Activated CD8-positive, alpha-beta memory T cell treated with anti-CD3 and anti-CD28 coated beads for 4 hours (primary cell): ENCODE measurements around the gene HJV.

Experiments
- DNase-seq, 2 donors: peaks; one replicate each; pipeline ENCODE4 v3.0.0-alpha.2; 2020; ENCODE audit warnings: low read depth in 2 of 2

Gene HJV

DNA sequence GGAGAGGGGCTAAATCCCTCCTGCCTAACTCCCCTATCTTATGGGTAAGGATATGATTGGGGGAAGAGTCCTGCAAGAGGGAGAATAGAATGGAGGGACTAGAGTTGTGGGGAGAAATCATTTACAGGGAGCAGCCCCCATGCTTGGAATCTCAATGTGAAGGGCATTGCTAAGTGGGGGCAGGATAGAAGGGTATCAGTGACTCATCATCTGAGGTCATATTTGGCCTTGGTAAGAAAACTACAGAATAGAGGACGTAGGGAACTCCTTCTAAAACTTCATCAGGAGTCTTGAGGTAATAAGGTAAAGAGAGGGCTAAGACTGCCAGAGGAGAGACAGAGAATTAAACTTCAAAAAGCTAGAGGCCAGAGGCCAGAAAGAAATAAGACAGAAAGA lies 487 bp downstream of the HJV start:
- no peak for DNase-seq

DNA sequence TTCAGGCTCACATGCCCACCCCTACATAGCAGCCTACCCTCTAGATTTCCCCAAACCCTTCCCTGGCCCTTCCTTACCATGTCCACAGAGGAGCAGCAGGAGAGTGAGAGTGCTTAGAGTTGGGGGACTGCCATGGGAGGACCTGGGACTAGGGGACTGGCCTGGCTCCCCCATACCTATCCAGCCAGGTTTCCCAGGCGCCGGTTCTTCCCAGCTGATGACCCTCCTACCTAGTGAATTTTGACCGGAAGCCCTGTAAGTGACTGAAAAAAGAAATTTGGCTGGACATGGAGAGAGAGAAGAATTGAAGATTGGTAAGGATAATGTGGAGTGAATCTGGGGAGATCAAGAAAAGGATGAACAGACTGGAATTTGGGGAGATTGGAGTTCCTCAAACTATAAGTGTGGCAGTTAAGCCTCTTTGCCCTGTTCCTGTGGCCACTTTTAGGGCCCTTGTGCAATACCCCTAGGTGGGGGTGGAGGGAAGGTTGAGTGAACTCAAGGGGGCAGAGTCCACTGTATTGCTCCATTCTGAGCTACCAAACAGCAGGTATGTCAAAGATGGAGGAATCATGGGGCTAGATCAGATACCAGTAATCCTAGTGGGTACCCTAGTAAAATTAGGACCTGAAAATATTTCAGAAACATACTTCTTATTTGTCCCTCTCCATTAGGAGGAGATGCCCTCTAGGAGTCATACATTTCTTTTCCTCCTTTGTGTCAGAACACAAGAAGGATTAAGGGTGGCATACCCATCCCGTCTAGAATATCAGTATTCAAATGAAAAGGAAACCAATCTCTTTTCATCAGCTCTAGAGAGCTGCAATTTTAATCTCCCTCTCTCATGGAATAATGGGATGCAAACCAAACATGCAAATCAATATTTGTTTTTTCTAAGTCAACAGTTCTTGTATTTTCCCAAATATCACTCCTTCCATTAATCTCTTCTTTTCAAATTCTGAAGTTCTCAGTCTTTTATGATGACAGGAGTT lies 1.2 kb downstream of the HJV start:
- DNase-seq = no peak

DNA sequence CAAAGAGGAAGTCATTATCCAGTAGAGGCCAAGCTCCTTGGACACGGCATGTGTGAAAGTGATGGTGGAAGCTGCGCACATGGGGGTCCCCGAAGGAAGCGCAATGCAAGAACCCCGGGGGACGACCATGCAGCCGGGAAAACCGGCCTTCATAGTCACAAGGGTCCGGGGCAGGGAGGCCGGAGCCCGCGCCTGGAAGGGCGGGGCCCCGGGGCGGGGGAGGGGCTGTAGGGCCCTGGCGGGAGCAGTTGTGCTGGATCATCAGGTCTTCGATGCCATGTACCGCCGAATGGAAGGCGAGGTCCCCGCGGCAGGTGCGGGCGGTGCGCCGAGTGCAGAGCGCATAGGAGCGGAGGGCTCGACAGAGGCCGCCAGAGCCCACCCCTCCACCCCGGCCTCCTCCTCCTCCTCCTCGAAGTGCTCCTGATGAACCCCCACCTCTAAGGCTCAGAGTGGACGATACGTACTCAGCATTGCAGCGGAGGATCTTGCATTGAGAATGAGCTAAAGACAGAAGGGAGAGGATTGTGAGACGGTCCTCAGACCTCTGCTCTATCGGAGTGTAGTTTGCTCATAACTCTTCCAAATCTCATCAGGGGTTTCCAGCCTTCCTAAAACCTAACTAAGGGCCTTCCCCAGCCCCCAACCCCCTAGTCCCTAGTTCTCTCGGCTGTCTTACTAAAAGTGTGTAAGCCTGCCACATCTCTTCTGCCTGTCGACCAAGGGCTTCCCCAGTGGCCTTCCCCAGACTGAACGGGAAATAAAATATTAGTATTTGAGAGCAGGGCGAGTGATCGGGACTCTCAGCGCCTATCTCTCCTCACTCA lies 2.1 kb downstream of the HJV start:
- no peak for DNase-seq

DNA sequence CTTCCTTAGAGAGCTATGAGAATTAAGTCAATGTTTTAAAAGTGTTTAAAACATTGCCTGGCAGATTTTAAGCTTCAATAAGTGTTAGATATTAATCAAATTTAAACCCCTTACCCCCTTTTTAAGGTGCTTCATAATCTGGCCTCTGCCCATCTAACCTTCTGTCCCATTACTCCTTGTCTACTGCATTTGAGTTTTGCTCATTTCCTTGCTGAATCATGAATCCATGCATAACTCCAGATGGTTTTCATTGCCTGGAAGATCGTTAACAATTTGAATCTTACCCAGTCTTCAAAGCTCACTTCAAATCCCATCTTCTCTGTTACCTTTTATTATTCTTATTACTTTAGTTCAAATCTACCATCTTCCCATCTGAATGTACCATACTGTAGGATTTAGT lies 4.6 kb downstream of the HJV start:
- no peak for DNase-seq

DNA sequence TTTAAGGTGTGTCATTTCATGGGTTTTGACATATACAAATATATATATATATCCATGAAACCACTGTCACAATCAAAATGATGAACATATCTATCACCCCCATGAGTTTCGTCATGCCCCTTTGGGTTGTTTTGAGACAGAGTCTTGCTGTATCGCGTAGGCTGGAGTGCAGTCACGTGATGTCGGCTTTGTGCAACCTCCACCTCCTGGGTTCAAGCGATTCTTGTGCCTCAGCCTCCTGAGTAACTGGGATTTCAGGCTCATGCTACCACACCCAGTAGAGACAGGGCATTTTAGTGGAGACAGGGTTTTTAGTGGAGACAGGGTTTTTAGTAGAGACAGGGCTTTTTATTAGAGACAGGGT lies 8.0 kb downstream of the HJV start:
- DNase-seq = no peak

DNA sequence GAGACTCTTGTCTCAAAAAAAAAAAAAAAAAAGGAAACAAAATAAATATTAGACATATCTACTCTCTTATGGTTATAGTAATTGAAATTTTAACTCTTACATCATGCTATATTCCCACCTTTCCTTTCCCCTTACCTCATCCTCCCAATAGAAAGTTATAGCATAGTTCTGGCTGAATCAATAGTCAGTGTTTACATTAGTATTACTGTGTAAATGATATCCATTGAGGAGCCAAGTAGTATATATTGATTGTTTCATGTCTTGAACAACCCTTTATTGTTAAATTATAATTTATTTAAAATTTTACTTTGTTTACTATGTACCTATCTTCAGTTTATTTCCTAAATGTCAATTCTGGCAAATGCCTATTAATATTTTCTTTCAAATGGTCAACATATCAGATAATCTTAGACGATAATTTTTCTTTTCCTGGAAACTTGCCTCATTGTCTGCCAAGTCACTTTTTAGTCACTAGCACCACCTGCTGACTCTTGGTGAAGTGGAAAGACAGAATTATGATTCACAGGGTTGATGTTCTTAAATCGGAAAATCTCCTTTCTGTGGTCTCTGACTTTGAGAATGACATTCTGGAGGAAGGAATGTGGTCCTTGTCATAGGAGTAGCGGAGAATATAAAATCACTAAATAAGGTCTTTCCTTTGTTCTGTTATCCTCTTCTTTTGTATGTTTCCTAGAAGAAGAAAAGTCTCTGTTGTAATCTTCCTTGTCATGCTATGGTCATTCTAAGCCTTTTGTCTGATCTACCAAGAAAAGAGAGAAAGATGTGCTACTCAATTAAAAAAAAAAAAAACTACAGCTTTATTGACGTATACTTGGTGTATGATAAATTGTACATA lies 8.6 kb downstream of the HJV start:
- no peak for DNase-seq

DNA sequence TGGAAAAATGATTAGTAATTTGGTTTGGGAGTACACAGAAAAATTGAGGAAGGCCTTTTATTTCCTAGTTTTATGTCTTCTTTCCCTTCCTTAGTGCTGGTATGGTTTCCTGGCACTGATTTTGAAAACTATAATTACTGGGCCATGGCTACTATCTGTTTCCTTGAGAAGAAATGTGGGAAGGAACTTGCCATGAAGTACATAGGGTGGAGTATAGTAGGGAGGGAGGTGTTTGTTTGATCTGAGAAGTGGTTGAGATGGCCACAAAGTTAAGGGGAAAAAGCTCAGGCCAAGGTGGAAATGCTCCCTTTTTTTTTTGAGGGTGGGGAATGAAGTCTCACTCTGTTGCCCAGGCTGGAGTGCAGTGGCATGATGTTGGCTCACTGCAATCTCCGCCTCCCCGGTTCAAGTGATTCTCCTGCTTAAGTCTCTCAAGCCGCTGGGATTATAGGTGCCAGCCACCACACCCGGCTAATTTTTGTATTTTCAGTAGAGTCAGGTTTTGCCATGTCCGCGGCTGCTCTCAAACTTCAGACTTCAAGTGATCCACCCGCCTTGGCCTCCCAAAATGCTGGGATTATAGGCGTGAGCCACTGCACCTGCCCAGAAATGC lies 11.3 kb downstream of the HJV start:
- DNase-seq = no peak

DNA sequence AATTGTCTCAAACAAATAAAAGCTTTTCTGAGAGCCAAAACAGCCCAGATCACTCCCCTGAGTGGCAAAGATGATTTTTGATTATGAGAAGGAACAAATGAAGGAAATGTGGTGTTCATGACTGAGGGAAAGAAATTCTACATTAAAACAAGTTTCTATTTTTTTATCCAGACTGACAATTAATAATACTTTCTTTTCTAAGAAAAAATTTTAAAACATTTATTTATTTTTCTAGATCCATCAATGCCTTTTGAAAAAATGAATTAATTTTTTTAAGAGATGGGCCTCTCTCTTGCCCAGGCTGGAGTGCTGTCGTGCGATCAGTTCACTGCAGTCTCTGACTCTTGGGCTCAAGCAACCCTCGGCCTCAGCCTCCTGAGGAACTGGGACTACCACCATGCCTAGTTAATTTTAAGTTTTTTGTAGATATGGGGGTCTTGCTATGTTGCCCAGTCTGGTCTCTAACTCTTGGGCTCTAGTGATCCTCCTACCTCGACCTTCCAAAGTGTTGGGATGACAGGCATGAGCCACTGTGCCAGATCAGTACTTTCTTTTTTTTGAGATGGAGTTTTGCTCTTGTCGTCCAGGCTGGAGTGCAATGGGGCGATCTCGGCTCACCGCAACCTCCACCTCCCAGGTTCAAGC lies 13.9 kb downstream of the HJV start:
- no peak for DNase-seq

DNA sequence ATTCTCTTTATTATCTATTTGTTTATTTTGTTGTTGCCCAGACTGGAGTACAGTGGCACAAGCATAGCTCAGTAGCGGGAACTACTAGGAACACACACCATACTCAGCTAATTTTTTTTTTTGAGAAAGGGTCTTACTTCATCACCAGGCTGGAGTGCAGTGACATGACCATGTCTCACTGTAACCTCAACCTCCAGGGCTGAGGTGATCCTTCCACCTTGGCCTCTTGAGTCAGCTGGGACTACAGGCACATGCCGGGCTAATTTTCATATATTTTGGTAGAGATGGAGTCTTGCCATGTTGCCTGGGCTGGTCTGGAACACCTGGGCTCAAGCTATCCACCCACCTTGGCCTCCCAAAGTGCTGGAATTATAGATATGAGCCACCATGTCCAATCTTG lies 19.8 kb downstream of the HJV start:
- DNase-seq = no peak

DNA sequence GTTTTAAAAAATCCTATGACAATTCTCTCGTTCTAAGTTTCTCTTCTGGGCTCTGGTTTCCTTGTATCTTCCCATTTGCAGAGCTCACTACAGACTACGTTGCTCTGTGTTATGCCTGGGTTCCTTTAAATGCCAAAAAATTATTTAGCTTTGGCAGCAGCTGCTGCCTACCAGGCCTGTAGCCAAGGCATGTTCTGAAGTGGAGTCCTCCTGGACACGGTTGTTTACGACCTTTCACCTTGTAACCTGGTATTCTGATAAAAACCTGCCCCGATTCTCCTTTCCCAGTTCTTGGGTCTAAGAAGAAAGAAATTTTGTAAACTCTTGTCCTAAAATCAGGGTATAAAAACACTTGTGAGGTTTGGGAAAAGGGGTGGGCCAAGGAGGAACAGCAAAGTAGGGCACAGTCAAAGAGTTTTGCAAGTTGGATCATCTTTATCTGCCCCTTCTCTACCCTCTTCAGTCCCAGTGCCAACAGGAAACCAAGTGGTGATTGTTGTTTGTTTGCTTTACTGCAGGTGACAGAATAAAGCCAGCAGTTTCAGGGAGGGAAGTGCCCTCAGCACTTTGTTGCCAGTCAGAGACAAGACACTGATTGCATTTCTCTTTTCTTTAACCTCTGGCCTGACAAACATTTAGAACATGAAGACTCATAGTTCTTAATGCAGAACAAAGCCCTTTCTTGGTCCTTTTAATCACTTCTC lies 22.1 kb downstream of the HJV start:
- no peak for DNase-seq

DNA sequence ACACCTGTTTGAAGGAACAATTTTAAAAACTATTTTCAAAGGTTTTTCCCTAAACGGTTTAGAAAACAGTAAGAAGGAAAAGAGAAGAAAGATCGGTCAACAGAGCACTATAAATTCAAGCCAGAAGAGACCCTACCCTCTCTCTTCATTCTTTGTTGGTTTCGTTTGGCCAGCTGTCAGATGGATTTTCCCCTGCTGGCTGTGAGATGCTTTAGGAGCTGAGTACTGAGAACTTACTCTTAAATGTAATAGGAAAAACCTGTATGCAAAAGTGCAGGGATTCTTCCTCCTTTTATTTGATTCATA lies 23.9 kb downstream of the HJV start:
- DNase-seq = no peak

DNA sequence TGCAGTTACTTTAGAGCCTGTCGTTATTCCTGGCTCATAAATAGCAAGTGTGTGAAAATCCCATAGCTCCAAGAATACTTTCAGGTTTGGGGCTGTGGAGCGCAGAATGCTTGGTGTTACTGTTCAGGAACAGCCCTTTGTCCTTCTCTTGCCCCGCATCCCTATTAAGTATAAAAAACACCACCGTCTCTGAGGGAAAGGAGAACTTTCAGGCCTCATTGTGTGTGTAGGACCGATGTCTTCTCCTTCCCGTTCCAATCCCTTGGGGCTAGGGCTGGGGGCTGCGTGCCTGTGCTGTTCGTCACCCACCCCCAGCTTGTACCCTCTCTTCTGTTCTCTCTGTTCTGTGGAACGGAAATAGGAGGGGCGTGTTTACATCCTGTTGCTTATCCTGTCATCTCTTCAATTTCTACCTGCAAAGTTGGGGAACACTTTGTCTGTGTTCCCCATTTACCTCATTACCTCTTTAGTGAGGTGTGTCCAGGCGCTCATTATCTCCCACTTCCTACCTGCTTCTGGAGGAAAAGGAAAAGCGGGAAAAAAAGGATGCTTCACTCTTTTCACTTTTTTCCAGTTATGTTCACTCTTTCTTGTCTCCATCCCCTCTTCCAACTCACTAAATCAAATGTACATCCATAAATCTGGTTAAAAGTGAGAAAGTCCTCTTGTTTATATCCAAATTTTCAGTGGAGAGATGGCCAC lies 24.4 kb downstream of the HJV start:
- DNase-seq = peak in 1 of 2 donors; percentile 25

DNA sequence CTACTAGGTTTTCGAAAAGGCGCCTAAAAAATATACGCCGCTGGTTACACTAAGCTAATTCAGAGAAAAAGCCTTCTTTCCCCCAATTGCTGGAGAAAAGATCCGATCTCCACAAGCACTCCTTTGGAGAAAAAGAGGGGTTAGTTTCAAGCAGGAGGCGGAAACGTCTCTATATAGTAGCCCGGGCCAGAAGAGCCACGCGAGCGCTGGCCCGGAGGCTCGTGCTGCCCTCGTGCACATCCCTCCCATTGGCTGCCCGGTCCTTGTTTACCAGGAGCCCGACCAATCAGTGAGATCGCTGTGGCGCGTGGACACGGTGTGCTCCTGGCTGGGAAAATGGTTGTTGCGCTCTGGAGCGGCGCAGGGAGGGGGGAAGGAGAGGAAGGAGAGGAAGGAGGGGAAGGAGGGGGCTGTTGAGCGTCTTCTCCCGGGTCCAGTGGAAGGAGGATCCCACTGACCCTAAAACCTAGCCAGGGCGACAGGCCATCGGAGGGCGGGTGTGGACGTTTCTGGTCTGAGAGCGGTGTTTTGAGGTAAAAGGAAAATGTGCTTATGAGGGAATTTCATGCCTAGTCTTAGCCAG lies 25.0 kb downstream of the HJV start, which contains the start of gene TXNIP:
Gene TXNIP (minus strand): TSS at position 147 of the 583 bp plus-strand sequence. CDS start 313 bp downstream, outside the sequence.
- DNase-seq = peak; percentile 84 to 85

DNA sequence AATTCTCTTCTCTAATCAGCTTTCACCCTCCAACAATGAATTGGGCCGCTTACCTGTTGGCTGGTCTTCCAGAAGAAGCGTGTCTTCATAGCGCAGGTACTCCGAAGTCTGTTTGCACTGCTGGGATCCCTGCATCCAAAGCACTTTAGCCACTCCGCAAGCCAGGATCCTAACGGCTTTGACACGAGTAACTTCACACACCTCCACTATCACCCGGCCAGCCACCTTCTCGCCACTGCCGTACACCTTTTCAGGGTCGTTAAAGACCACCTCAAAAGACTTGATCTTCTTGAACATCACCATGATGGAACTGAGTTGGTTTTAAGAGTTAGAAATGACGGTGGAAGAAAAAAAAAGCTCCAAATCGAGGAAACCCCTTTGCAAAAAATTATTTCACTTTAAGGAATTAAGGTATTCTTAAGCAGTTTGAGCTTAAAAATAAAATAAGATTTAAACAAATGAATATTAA lies 25.5 kb downstream of the HJV start:
- DNase-seq = no peak

DNA sequence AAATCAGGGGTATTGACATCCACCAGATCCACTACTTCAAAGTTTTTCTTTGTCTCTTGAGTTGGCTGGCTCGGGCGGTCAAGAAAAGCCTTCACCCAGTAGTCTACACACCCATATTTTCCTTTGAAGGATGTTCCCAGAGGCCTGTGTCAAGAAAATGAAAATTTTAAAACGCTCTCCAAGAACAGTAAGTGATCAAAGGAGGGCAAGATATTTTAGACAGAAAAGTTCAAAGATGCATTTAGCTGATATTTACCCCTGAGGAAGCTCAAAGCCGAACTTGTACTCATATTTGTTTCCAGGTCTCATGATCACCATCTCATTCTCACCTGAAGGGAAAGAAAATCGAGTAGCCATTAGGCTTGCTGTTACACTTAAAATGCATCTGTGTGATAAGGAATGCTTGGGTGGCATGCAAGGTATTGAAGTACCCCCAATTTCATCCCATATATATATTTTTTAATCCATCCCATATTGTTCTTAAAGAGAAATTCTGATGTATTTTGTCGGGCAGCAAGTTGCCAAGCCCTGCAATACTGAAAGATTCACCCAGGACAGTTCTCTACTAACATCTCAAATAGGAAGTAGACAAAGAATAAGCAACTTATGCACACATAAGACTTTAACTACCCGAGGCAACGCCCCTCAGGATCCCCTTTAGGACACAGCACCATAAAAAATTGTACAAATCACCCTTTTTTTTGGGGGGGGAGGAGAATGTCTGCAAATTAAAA lies 26.2 kb downstream of the HJV start:
- no peak for DNase-seq

DNA sequence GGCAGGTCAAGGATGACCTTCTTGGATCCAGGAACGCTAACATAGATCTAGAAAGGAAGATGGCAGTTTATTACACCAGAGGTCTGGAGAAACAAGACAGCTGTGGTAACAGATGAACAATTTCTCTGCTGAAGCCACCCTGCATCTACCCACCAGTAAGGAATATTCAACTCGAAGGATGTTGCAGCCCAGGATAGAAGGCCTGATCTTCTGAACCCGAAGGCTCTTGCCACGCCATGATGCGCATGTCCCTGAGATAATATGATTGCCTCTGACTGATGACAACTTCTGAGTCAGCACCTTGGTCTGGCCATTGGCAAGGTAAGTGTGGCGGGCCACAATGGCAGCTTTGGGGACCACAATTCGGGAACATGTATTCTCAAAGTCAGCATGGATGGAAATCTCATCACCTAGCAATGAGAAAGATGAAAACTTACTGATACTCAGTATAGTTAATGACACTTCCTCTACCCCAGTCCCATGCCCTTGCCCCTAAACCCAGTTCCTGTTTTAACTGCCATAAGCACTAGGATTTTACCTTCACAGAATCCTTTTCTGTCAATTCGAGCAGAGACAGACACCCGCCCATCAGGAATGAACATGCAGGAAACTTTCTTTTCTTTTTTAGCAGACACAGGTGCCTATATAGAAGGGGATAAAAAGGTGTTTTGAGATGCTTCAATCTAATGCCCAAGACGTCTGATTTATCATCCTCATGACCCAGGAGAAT lies 27.0 kb downstream of the HJV start:
- no peak for DNase-seq

DNA sequence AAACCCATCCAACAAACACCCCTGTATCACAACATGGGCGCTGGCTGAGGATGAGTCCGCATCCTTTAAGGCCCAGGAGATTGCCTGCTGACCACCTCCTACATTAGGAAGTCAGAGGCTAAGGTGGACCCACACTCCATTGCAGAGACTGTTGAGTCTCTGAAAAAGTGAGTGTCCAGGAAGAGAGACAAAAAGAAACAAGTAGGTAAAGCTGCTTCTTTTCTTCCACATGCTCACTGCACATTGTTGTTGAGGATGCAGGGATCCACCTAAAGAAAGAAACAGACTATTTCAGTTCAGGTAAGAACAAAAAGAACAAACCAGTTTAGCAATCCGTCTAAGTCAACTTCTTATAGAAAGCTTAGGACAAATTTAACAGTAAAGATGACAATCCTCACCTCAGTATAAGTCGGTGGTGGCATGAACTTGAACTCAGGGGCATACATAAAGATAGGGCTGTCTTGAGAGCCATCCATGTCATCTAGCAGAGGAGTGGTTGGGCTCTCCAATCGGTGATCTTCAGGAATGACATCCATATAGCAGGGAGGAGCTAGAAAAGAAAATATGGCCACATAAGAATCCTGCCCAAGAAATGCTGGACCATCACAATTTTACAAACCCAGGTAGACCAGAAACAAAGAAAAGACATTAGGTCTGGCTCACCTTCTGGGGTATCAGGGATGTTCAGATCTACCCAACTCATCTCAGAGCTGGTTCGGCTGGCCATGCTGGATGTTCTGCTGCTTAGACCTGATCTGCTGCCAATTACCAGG lies 27.7 kb downstream of the HJV start:
- no peak for DNase-seq
